ENCODE measurements around the gene CGB1.
"Not testable (repeated sequence)": the region's sequence is repeated elsewhere in the genome, so short reads cannot be mapped to it uniquely, and the experiment has no call there.

DNA sequence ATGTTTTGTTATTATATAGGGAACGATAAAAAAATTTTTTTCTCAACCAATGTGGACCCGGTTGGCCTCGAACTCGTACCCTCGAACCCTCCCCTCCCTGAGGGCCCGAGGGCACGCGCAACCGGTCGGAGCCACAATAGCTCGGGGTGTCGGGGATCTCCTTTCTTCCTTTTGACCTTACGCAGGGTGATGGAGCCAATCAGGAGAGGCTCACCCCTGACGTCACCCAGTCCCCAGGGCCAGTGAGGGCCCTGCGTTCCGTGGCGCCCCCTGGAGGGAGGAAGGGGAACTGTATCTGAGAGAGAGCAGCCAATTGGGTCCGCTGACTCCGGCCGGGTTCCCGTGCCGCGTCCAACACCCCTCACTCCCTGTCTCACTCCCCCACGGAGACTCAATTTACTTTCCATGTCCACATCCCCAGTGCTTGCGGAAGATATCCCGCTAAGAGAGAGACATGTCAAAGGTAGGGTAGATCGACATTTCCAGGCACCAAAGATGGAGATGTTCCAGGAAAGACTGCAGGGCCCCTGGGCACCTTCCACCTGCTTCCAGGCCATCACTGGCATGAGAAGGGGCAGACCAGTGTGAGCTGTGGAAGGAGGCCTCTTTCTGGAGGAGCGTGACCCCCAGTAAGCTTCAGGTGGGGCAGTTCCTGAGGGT, 4.9 kb downstream of the CGB1 start, which contains the start of gene CGB2:
- not testable (repeated sequence) for TF ChIP-seq POLR2A, POLR2AphosphoS5 (IDR thresholded peaks at IDR 0.05)
- TF ChIP-seq, protein P1, sequence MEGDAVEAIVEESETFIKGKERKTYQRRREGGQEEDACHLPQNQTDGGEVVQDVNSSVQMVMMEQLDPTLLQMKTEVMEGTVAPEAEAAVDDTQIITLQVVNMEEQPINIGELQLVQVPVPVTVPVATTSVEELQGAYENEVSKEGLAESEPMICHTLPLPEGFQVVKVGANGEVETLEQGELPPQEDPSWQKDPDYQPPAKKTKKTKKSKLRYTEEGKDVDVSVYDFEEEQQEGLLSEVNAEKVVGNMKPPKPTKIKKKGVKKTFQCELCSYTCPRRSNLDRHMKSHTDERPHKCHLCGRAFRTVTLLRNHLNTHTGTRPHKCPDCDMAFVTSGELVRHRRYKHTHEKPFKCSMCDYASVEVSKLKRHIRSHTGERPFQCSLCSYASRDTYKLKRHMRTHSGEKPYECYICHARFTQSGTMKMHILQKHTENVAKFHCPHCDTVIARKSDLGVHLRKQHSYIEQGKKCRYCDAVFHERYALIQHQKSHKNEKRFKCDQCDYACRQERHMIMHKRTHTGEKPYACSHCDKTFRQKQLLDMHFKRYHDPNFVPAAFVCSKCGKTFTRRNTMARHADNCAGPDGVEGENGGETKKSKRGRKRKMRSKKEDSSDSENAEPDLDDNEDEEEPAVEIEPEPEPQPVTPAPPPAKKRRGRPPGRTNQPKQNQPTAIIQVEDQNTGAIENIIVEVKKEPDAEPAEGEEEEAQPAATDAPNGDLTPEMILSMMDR (IDR thresholded peaks at IDR 0.05) = not testable (repeated sequence)

Measured in prostate gland (tissue), 2 donors.